ENCODE data around the gene MIF4GD.

- TF ChIP-seq CTCF (IDR thresholded peaks at IDR 0.05; ENCODE audit: low read depth, low read length, poor library complexity, severe bottlenecking): no peak
- TF ChIP-seq EZH2phosphoT487 (IDR thresholded peaks at IDR 0.05; ENCODE audit: borderline replicate concordance, low read length): no peak
These were observed 16.2 kb upstream of the MIF4GD start for GRCh38 chr17:75287221-75287620.

All from DOHH2 (cell line).